Measurements from ENCODE around the gene SRRM4. TPM values are rescaled to one million over a fixed set of nuclear protein-coding genes. Genes with fewer than 3 reads are reported as not detected.
A peak's percentile ranks its signal among the peaks of the same experiment; 100 is the strongest.

The SRRM4 gene
- total RNA-seq, 1 experiment from 2014 or later = 1.4 TPM

DNA sequence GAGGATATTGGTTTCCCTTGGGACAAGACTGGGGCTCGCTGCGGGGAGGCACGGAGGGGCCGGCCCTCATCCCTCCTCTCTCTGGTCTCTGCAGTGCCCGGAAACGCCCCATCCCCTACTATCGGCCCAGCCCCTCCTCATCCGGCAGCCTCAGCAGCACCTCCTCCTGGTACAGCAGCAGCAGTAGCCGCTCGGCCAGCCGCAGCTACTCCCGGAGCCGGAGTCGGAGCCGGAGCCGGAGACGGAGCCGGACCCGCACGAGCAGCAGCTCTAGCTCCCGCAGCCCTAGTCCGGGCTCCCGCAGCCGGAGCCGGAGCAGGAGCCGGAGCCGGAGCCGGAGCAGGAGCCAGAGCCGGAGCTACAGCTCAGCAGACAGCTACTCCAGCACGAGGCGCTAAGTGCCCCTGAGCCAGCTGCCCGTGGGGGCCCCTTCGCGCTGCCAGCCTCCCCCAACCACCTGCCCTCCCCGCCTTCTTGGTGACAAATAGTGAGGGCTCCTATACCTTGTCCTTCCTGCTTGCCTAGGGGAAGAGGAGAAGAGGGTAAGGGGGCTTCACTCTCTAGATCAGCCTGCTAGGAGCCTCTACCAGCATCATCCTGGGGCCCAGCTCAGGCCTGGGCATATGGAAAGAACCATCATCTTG, 175.2 kb downstream of the SRRM4 start:
- Histone ChIP-seq H3T11ph (ENCODE audit: low read length) (no peak overlapping the region), H3K4me1 (ENCODE audit: insufficient read depth, low read length) (peaks cover 4% of the 10 kb centered on the region; the same call in 1 of the 2 replicates), H2BK20ac (ENCODE audit: low read depth, low read length, poor library complexity, severe bottlenecking) (no peak overlapping the region), H3K9ac (ENCODE audit: extremely low read depth, insufficient read length, low read length) (no peak overlapping the region), H3K27me3 (ENCODE audit: insufficient read depth, low read length) (no peaks in the 10 kb centered on the region), H3K9me3 (ENCODE audit: control insufficient read depth, low read depth, low read length) (peaks cover 4% of the 10 kb centered on the region), H3K79me1 (ENCODE audit: insufficient read depth, low read depth, low read length, poor library complexity, severe bottlenecking) (no peaks in the 10 kb centered on the region), H3K14ac (ENCODE audit: insufficient read depth, low read length) (no peak overlapping the region), H2BK15ac (ENCODE audit: low read depth, low read length) (no peak overlapping the region), H3K23ac (ENCODE audit: insufficient read length, low read depth, low read length) (no peak overlapping the region), H4K91ac (ENCODE audit: insufficient read length, low read depth, low read length) (no peak overlapping the region), H3K4ac (ENCODE audit: low read depth, low read length) (no peak overlapping the region), H4K5ac (ENCODE audit: insufficient read length, low read depth, low read length) (no peak overlapping the region), H2BK120ac (ENCODE audit: low read depth, low read length, poor library complexity, severe bottlenecking) (no peak overlapping the region), H3K27ac (ENCODE audit: insufficient read length, low read depth, low read length) (no peak overlapping the region), H2AFZ (ENCODE audit: low read length) (no peak overlapping the region), H2BK5ac (ENCODE audit: insufficient read length, low read length) (no peak overlapping the region), H3K18ac (ENCODE audit: insufficient read length, low read depth, low read length) (no peak overlapping the region), H4K20me1 (ENCODE audit: control insufficient read depth, insufficient read depth, insufficient read length) (no peaks in the 10 kb centered on the region), H4K8ac (replicated peaks; ENCODE audit: insufficient read length, low read depth, low read length) (no peak overlapping the region), H3K23me2 (ENCODE audit: insufficient read length, low read depth, low read length, poor library complexity, severe bottlenecking) (peaks cover 13% of the 10 kb centered on the region), H3K56ac (ENCODE audit: insufficient read length, low read depth, low read length) (no peak overlapping the region), H3K79me2 (ENCODE audit: insufficient read depth, low read length) (no peaks in the 10 kb centered on the region), H2AK5ac (ENCODE audit: insufficient read length, low read length) (no peak overlapping the region), H2BK12ac (ENCODE audit: insufficient read length, low read depth, low read length) (no peak overlapping the region), H3K4me2 (ENCODE audit: insufficient read depth, insufficient read length, low read length) (no peak overlapping the region)
- H3K9me3 Mint-ChIP-seq = peaks cover 4 to 7% of the 10 kb centered on the region in 2 experiments; a peak in 4 of 5 replicates
- TF ChIP-seq, protein P1, sequence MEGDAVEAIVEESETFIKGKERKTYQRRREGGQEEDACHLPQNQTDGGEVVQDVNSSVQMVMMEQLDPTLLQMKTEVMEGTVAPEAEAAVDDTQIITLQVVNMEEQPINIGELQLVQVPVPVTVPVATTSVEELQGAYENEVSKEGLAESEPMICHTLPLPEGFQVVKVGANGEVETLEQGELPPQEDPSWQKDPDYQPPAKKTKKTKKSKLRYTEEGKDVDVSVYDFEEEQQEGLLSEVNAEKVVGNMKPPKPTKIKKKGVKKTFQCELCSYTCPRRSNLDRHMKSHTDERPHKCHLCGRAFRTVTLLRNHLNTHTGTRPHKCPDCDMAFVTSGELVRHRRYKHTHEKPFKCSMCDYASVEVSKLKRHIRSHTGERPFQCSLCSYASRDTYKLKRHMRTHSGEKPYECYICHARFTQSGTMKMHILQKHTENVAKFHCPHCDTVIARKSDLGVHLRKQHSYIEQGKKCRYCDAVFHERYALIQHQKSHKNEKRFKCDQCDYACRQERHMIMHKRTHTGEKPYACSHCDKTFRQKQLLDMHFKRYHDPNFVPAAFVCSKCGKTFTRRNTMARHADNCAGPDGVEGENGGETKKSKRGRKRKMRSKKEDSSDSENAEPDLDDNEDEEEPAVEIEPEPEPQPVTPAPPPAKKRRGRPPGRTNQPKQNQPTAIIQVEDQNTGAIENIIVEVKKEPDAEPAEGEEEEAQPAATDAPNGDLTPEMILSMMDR (conservative IDR thresholded peaks at IDR 0.05) = peak; percentile 71
- H3K36me3 Mint-ChIP-seq (ENCODE audit: insufficient read depth in 1 of 3, low read depth in 3 of 3) = peaks cover 13 to 21% (median 17%) of the 10 kb centered on the region in 3 experiments
- H3K4me1 Mint-ChIP-seq = peaks cover 20 to 34% of the 10 kb centered on the region in 2 experiments
- no peak overlapping the region; a peak in 1 of 7 replicates for H3K27ac Mint-ChIP-seq
- DNase-seq = peak; percentile 98
- no peak overlapping the region for H3K4me3 Mint-ChIP-seq
- H3K27me3 Mint-ChIP-seq (ENCODE audit: low read depth) = no peaks in the 10 kb centered on the region; the same call in 1 of the 2 replicates
- no CpG with 5 or more reads among the region's 35 CpGs for WGBS (ENCODE audit: extremely low coverage, insufficient read length, low lambda C conversion rate)

Data from H9 (cell line).